Measurements from ENCODE around the gene STAT5A. TPM values are rescaled to one million over a fixed set of nuclear protein-coding genes. Genes with fewer than 3 reads are reported as not detected.

Gene STAT5A
- total RNA-seq, 1 experiment from 2014 or later: 0.91 TPM

- H3K27me3 ChIP-seq (ENCODE audit: insufficient read depth, low read length): no peaks in the 10 kb centered on the region
- POLR2A ChIA-PET: no interaction called here
- no peaks in the 10 kb centered on the region for H4K20me1 ChIP-seq (ENCODE audit: insufficient read depth)
- H3K4me3 ChIP-seq (replicated peaks in 1 of 2; ENCODE audit: low read depth in 1 of 2, low read length in 2 of 2): no peak overlapping the region
- no peak for TF ChIP-seq SRF (IDR thresholded peaks at IDR 0.05; ENCODE audit: low read depth)
- no peak for TF ChIP-seq POLR2AphosphoS5 (IDR thresholded peaks at IDR 0.05; ENCODE audit: low read depth, low read length)
- no peak for TF ChIP-seq FOSL1 (IDR thresholded peaks at IDR 0.05; ENCODE audit: low read depth)
- TF ChIP-seq, protein P1, sequence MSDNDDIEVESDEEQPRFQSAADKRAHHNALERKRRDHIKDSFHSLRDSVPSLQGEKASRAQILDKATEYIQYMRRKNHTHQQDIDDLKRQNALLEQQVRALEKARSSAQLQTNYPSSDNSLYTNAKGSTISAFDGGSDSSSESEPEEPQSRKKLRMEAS (IDR thresholded peaks at IDR 0.05): no peak
- TF ChIP-seq, protein P2, sequence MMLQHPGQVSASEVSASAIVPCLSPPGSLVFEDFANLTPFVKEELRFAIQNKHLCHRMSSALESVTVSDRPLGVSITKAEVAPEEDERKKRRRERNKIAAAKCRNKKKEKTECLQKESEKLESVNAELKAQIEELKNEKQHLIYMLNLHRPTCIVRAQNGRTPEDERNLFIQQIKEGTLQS (IDR thresholded peaks at IDR 0.05): no peak
- TF ChIP-seq ELF1 (IDR thresholded peaks at IDR 0.05; ENCODE audit: borderline replicate concordance, low read depth): no peak
- TF ChIP-seq CBX3 (IDR thresholded peaks at IDR 0.05; ENCODE audit: low read depth): no peak
- TF ChIP-seq ZBTB33 (IDR thresholded peaks at IDR 0.05; ENCODE audit: extremely low read depth, insufficient replicate concordance, low read length): no peak
- TF ChIP-seq ZNF274 (IDR thresholded peaks at IDR 0.05; ENCODE audit: low read depth, low read length): no peak
- no peak for TF ChIP-seq EZH2 (IDR thresholded peaks at IDR 0.05)
- TF ChIP-seq ZFX (IDR thresholded peaks at IDR 0.05): no peak
- TF ChIP-seq CTCF (IDR thresholded peaks at IDR 0.05 in 2 of 3, conservative IDR thresholded peaks at IDR 0.05 in 1 of 3; ENCODE audit: borderline replicate concordance in 1 of 3, insufficient read depth in 1 of 3, low read depth in 2 of 3, low read length in 2 of 3): no peak
- TF ChIP-seq TCF7L2 (IDR thresholded peaks at IDR 0.05; ENCODE audit: borderline replicate concordance, extremely low read depth, insufficient read depth, insufficient read length): no peak
- TF ChIP-seq, protein P3, sequence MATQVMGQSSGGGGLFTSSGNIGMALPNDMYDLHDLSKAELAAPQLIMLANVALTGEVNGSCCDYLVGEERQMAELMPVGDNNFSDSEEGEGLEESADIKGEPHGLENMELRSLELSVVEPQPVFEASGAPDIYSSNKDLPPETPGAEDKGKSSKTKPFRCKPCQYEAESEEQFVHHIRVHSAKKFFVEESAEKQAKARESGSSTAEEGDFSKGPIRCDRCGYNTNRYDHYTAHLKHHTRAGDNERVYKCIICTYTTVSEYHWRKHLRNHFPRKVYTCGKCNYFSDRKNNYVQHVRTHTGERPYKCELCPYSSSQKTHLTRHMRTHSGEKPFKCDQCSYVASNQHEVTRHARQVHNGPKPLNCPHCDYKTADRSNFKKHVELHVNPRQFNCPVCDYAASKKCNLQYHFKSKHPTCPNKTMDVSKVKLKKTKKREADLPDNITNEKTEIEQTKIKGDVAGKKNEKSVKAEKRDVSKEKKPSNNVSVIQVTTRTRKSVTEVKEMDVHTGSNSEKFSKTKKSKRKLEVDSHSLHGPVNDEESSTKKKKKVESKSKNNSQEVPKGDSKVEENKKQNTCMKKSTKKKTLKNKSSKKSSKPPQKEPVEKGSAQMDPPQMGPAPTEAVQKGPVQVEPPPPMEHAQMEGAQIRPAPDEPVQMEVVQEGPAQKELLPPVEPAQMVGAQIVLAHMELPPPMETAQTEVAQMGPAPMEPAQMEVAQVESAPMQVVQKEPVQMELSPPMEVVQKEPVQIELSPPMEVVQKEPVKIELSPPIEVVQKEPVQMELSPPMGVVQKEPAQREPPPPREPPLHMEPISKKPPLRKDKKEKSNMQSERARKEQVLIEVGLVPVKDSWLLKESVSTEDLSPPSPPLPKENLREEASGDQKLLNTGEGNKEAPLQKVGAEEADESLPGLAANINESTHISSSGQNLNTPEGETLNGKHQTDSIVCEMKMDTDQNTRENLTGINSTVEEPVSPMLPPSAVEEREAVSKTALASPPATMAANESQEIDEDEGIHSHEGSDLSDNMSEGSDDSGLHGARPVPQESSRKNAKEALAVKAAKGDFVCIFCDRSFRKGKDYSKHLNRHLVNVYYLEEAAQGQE (IDR thresholded peaks at IDR 0.05; ENCODE audit: low read depth): no peak
- no peak overlapping the region for H2AFZ ChIP-seq (ENCODE audit: low read depth, low read length, poor library complexity, severe bottlenecking)
- RAD21 ChIA-PET (ENCODE audit: low non-redundant PET in 1 of 2, low total read pairs in 2 of 2, uncharacterized antibody in 2 of 2, unreplicated experiment in 2 of 2): interaction anchor here in 1 of 2 experiments (0.6 kb wide), 1 partner anchor 90 kb away, joined by 4 read pairs; no protein-coding TSS in a partner anchor
- H3K9me3 ChIP-seq (ENCODE audit: control insufficient read depth in 1 of 2, insufficient read depth in 1 of 2, low read depth in 1 of 2, low read length in 2 of 2): no peaks in the 10 kb centered on the region
- CTCF ChIA-PET: no interaction called here
- H3K4me1 ChIP-seq (ENCODE audit: control insufficient read depth in 1 of 2, insufficient read depth in 2 of 2, low read length in 2 of 2): peaks cover 0 to 4% of the 10 kb centered on the region in 2 experiments; a peak in 1 of 4 replicates
- ATAC-seq: no peak
- intact Hi-C loops (cut with micrococcal nuclease): no loop called here
- no peak for DNase-seq (ENCODE audit: low read depth, low spot score)
- H3K36me3 ChIP-seq (ENCODE audit: control insufficient read depth in 1 of 2, insufficient read depth in 2 of 2, low read length in 2 of 2): peaks cover 0 to 8% of the 10 kb centered on the region in 2 experiments; a peak in 2 of 4 replicates
- H3K9me2 ChIP-seq (ENCODE audit: insufficient read depth): no peaks in the 10 kb centered on the region
- H3K9ac ChIP-seq (ENCODE audit: low read length): no peak overlapping the region
- no peak overlapping the region for H3K4me2 ChIP-seq (ENCODE audit: low read length)
- no peaks in the 10 kb centered on the region for H3K79me2 ChIP-seq (ENCODE audit: insufficient read depth, low read length)
- H3K27ac ChIP-seq (ENCODE audit: low read depth, low read length): no peak overlapping the region
- no TSS peak for BruUV-seq (replicated peaks)
Observed at GRCh38 chr17:42315402-42316156, 27.3 kb downstream of the STAT5A start.
